OCI-LY1 (cell line): Measurements from ENCODE around the gene CYP11A1.
A peak's percentile ranks its signal among the peaks of the same experiment; 100 is the strongest.

Experiments
- H2AFZ ChIP-seq: fragments of 200-600 bp; sonication (generic), shearing (Covaris generic); 2 replicates; pipeline ENCODE4 v1.6.0; 2014; ENCODE audit warnings: antibody characterized with exemption, mild to moderate bottlenecking, low read length
- H3F3A ChIP-seq: fragments of 200-600 bp; sonication (generic), shearing (Covaris generic); 2 replicates; pipeline ENCODE4 v1.6.0; 2014; ENCODE audit warnings: mild to moderate bottlenecking, antibody characterized with exemption, low read length, moderate library complexity; ENCODE audit not compliant: insufficient read depth
- H3K27ac ChIP-seq: fragments of 200-600 bp; sonication (generic); 2 replicates; pipeline ENCODE4 v1.5.1; 2014; ENCODE audit warnings: low read length, mixed run types, mild to moderate bottlenecking, low read depth; ENCODE audit not compliant: poor library complexity, severe bottlenecking
- H3K27me3 ChIP-seq: fragments of 200-600 bp; sonication (generic); 2 replicates; pipeline ENCODE4 v1.6.0; 2014; ENCODE audit warnings: antibody characterized with exemption, mild to moderate bottlenecking, low read length, moderate library complexity; ENCODE audit not compliant: insufficient read depth
- H3K36me3 ChIP-seq: fragments of 200-600 bp; sonication (generic); 2 replicates; pipeline ENCODE4 v1.6.1; 2014; ENCODE audit warnings: mild to moderate bottlenecking, antibody characterized with exemption, low read length, moderate library complexity, mixed read lengths; ENCODE audit not compliant: insufficient read depth
- H3K4me1 ChIP-seq: fragments of 200-600 bp; sonication (generic); 2 replicates; pipeline ENCODE4 v1.5.1; 2014; ENCODE audit warnings: mild to moderate bottlenecking, low read length, moderate library complexity; ENCODE audit not compliant: insufficient read depth, severe bottlenecking
- H3K4me2 ChIP-seq: fragments of 200-600 bp; sonication (generic), shearing (Covaris generic); 2 replicates; pipeline ENCODE4 v1.6.1; 2014; ENCODE audit warnings: low read length
- H3K4me3 ChIP-seq: fragments of 200-600 bp; sonication (generic); 2 replicates; pipeline ENCODE4 v1.5.1; 2014; ENCODE audit warnings: low read length, low read depth, mild to moderate bottlenecking, mixed read lengths; ENCODE audit not compliant: poor library complexity, severe bottlenecking
- H3K79me2 ChIP-seq: fragments of 200-600 bp; shearing (Covaris generic); 2 replicates; pipeline ENCODE4 v1.6.1; 2016; ENCODE audit warnings: mixed run types, low read length, mixed read lengths; ENCODE audit not compliant: insufficient read depth
- H3K9ac ChIP-seq: fragments of 200-600 bp; sonication (generic), shearing (Covaris generic); 2 replicates; pipeline ENCODE4 v1.6.1; 2014; ENCODE audit warnings: mild to moderate bottlenecking, low read length, mixed read lengths
- H3K9me2 ChIP-seq: fragments of 200-600 bp; sonication (generic), shearing (Covaris generic); 2 replicates; pipeline ENCODE4 v1.6.1; 2014; ENCODE audit warnings: low read depth, mild to moderate bottlenecking, low read length, mixed read lengths
- H3K9me3 ChIP-seq: fragments of 200-600 bp; shearing (Covaris generic); 2 replicates; pipeline ENCODE4 v1.6.1; 2014; ENCODE audit warnings: low read length, mixed read lengths
- H4K20me1 ChIP-seq: fragments of 200-600 bp; sonication (generic), shearing (Covaris generic); 2 replicates; pipeline ENCODE4 v1.6.0; 2016; ENCODE audit warnings: mild to moderate bottlenecking, low read length; ENCODE audit not compliant: insufficient read depth
- CTCF ChIP-seq: fragments of 200-600 bp; sonication (generic), shearing (Covaris generic); IDR thresholded peaks from 2 replicates; pipeline ENCODE4 v1.5.1; 2017; ENCODE audit warnings: mild to moderate bottlenecking, antibody characterized with exemption, low read length, moderate library complexity, mixed read lengths
- EZH2 ChIP-seq: fragments of 200-600 bp; sonication (generic), shearing (Covaris generic); IDR thresholded peaks from 2 replicates; pipeline ENCODE4 v1.8.0; 2017; ENCODE audit warnings: borderline replicate concordance, mixed run types, mild to moderate bottlenecking, antibody characterized with exemption, low read length, moderate library complexity, mixed read lengths

The CYP11A1 gene

GRCh38 chr15:74311734-74312444, 55.6 kb downstream of the CYP11A1 start:
- Histone ChIP-seq H3K9me2 (no peaks in the 10 kb centered on the region), H3K79me2 (no peaks in the 10 kb centered on the region), H3K27ac (no peak overlapping the region), H4K20me1 (no peaks in the 10 kb centered on the region), H3K36me3 (no peaks in the 10 kb centered on the region), H3K4me1 (no peaks in the 10 kb centered on the region), H2AFZ (no peak overlapping the region), H3F3A (no peaks in the 10 kb centered on the region), H3K9me3 (no peaks in the 10 kb centered on the region), H3K4me3 (no peak overlapping the region), H3K4me2 (no peak overlapping the region), H3K27me3 (no peaks in the 10 kb centered on the region; the same call in 1 of the 2 replicates), H3K9ac (no peak overlapping the region)
- peak; percentile 21; the same call in 1 of the 2 replicates for TF ChIP-seq CTCF
- no peak for TF ChIP-seq EZH2

GRCh38 chr15:74307827-74308811, 59.3 kb downstream of the CYP11A1 start:
- Histone ChIP-seq H4K20me1 (no peaks in the 10 kb centered on the region), H3K9ac (no peak overlapping the region), H3K27ac (no peak overlapping the region), H3K27me3 (no peaks in the 10 kb centered on the region; the same call in 1 of the 2 replicates), H3K36me3 (no peaks in the 10 kb centered on the region), H3K4me2 (no peak overlapping the region), H3K9me3 (no peaks in the 10 kb centered on the region), H3K4me3 (no peak overlapping the region), H2AFZ (no peak overlapping the region), H3K4me1 (no peaks in the 10 kb centered on the region), H3F3A (no peaks in the 10 kb centered on the region), H3K79me2 (no peaks in the 10 kb centered on the region), H3K9me2 (no peaks in the 10 kb centered on the region)
- TF ChIP-seq EZH2 (no peak), CTCF (peak; percentile 58)

- Histone ChIP-seq H2AFZ (no peak overlapping the region), H3K4me2 (no peak overlapping the region), H4K20me1 (no peaks in the 10 kb centered on the region), H3F3A (no peaks in the 10 kb centered on the region), H3K36me3 (no peaks in the 10 kb centered on the region), H3K9ac (no peak overlapping the region), H3K4me3 (no peak overlapping the region), H3K79me2 (no peaks in the 10 kb centered on the region), H3K9me3 (no peaks in the 10 kb centered on the region), H3K4me1 (no peaks in the 10 kb centered on the region), H3K9me2 (no peaks in the 10 kb centered on the region), H3K27ac (no peak overlapping the region), H3K27me3 (no peaks in the 10 kb centered on the region; the same call in 1 of the 2 replicates)
- no peak for TF ChIP-seq EZH2
- no peak for TF ChIP-seq CTCF
Measured at GRCh38 chr15:74306781-74307217, 60.6 kb downstream of the CYP11A1 start.
